ENCODE results near the gene MRPS26. TPM values are rescaled to one million over a fixed set of nuclear protein-coding genes. Genes with fewer than 3 reads are reported as not detected.

The MRPS26 gene
- total and polyA plus RNA-seq, 10 of the 15 experiments (the other 5 are each of a cell fraction or from before 2014, with no cell fraction given), result 3.9 to 95.3 (median 46.5) TPM

DNA sequence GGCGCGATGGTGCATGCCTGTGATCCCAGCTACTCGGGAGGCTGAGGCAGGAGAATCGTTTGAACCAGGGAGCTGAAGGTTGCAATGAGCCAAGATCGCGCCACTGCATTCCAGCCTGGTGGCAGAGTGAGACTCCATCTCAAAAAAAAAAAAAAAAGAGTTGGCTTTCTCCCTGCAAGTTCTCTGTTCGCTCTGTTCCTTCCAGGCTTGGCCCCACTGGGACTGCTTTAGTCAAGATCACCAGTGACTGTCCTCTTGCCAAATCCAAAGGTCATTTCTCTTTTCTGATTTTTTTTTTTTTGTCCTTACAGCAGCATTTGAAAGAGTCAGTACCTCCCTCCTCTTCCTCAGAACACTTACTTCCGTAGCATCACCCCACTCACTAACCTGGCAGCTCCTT, 13.2 kb upstream of the MRPS26 start:
- CTCF ChIA-PET, result no interaction called here
- in situ Hi-C loops (cut with MboI), result no loop called here
- intact Hi-C loops (cut with micrococcal nuclease; ENCODE audit: unreplicated experiment), result no loop called here
- Histone ChIP-seq H3K36me3 (ENCODE audit: control insufficient read depth in 2 of 2, insufficient read depth in 2 of 2, low read length in 1 of 2) (peaks cover 14 to 18% of the 10 kb centered on the region in 2 experiments; a peak in 3 of 4 replicates), H3K79me2 (ENCODE audit: control insufficient read depth, insufficient read depth, low read length) (no peaks in the 10 kb centered on the region), H3K9me3 (replicated peaks; ENCODE audit: control insufficient read depth, insufficient read depth, low read length) (no peaks in the 10 kb centered on the region), H3K4me3 (no peak overlapping the region), H3K27ac (ENCODE audit: control insufficient read depth, insufficient read depth) (no peak overlapping the region), H3K4me1 (ENCODE audit: control insufficient read depth, insufficient read depth, low read length) (no peaks in the 10 kb centered on the region), H4K20me1 (ENCODE audit: control insufficient read depth, insufficient read depth) (no peaks in the 10 kb centered on the region), H2AFZ (ENCODE audit: control insufficient read depth, low read depth, low read length) (no peak overlapping the region), H3K4me2 (ENCODE audit: control insufficient read depth, insufficient read depth) (no peak overlapping the region), H3K9ac (ENCODE audit: control insufficient read depth, insufficient read depth, low read length) (no peak overlapping the region), H3K27me3 (replicated peaks in 1 of 2; ENCODE audit: control insufficient read depth in 2 of 2, insufficient read depth in 2 of 2, low read length in 1 of 2) (no peaks in the 10 kb centered on the region)
- POLR2A ChIA-PET, result no interaction called here
- ATAC-seq (no peak), DNase-seq (ENCODE audit: low read depth, low spot score) (no peak), FAIRE-seq (no peak)
- BruUV-seq (replicated peaks), result no TSS peak
- 95% methylated on average over 8 of the region's 8 CpGs for WGBS (ENCODE audit: insufficient coverage, insufficient replicate concordance, low lambda C conversion rate, missing lambda C conversion rate)
- no peak for TF ChIP-seq POU2F2 (IDR thresholded peaks at IDR 0.05; ENCODE audit: borderline replicate concordance, low read depth, low read length)
- SMC1A ChIA-PET (ENCODE audit: uncharacterized antibody, unreplicated experiment), result no interaction called here
- RAD21 ChIA-PET (ENCODE audit: unreplicated experiment), result no interaction called here

DNA sequence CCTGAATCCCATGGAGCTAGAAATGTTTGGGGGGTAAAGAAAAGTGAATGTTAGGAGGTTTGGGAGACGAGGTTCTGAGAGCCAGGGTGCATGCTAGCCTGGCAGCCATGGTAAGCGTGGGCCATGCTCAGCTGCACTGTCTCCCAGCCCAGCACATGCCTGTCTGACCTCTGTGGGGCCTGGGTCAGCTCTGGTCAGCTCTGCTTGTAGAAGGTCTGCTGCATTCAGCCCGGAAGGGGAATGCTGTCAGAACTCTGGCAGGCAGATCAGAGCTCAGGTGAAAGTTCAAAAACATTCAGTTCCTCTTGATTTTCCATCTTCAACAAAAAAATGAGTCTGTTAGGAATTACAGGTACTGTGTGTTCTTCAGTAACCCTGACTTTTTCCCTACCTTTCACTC, 8.2 kb upstream of the MRPS26 start:
- CTCF ChIA-PET, result no interaction called here
- SMC1A ChIA-PET (ENCODE audit: uncharacterized antibody, unreplicated experiment), result no interaction called here
- TF ChIP-seq NBN (IDR thresholded peaks at IDR 0.05) (no peak), BMI1 (IDR thresholded peaks at IDR 0.05; ENCODE audit: borderline replicate concordance) (no peak), ZBED1 (IDR thresholded peaks at IDR 0.05; ENCODE audit: borderline replicate concordance) (no peak), BCL11A (IDR thresholded peaks at IDR 0.05; ENCODE audit: low read depth, low read length) (no peak), ZNF217 (IDR thresholded peaks at IDR 0.05) (no peak), ZNF592 (IDR thresholded peaks at IDR 0.05) (no peak), CBFB (IDR thresholded peaks at IDR 0.05; ENCODE audit: low read depth) (no peak), IKZF1 (conservative IDR thresholded peaks at IDR 0.05) (no peak), MYB (IDR thresholded peaks at IDR 0.05; ENCODE audit: borderline replicate concordance, low read depth, low read length) (no peak)
- TF ChIP-seq, protein P1, sequence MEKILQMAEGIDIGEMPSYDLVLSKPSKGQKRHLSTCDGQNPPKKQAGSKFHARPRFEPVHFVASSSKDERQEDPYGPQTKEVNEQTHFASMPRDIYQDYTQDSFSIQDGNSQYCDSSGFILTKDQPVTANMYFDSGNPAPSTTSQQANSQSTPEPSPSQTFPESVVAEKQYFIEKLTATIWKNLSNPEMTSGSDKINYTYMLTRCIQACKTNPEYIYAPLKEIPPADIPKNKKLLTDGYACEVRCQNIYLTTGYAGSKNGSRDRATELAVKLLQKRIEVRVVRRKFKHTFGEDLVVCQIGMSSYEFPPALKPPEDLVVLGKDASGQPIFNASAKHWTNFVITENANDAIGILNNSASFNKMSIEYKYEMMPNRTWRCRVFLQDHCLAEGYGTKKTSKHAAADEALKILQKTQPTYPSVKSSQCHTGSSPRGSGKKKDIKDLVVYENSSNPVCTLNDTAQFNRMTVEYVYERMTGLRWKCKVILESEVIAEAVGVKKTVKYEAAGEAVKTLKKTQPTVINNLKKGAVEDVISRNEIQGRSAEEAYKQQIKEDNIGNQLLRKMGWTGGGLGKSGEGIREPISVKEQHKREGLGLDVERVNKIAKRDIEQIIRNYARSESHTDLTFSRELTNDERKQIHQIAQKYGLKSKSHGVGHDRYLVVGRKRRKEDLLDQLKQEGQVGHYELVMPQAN (conservative IDR thresholded peaks at IDR 0.05), result no peak

More for the DNA sequence above, 8.2 kb upstream of the MRPS26 start:
- H3K27me3 ChIP-seq (replicated peaks in 1 of 2; ENCODE audit: control insufficient read depth in 2 of 2, insufficient read depth in 2 of 2, low read length in 1 of 2), result no peaks in the 10 kb centered on the region
- H3K27ac ChIP-seq (ENCODE audit: control insufficient read depth, insufficient read depth), result no peak overlapping the region
- no peak overlapping the region for H2AFZ ChIP-seq (ENCODE audit: control insufficient read depth, low read depth, low read length)
- DNase-seq (ENCODE audit: low read depth, low spot score) (no peak), ATAC-seq (no peak), FAIRE-seq (no peak)
- intact Hi-C loops (cut with micrococcal nuclease; ENCODE audit: unreplicated experiment) (no loop called here), in situ Hi-C loops (cut with MboI) (no loop called here)
- H3K9ac ChIP-seq (ENCODE audit: control insufficient read depth, insufficient read depth, low read length), result no peak overlapping the region
- H3K4me2 ChIP-seq (ENCODE audit: control insufficient read depth, insufficient read depth), result no peak overlapping the region
- peaks cover 18 to 21% of the 10 kb centered on the region in 2 experiments; a peak in 3 of 4 replicates for H3K36me3 ChIP-seq (ENCODE audit: control insufficient read depth in 2 of 2, insufficient read depth in 2 of 2, low read length in 1 of 2)
- RAD21 ChIA-PET (ENCODE audit: unreplicated experiment), result no interaction called here
- H4K20me1 ChIP-seq (ENCODE audit: control insufficient read depth, insufficient read depth), result no peaks in the 10 kb centered on the region; the same call in 1 of the 2 replicates
- no TSS peak for BruUV-seq (replicated peaks)
- POLR2A ChIA-PET, result interaction anchor here (0.5 kb wide), 1 partner anchor 856 kb away, joined by 4 read pairs; no protein-coding TSS in a partner anchor
- H3K9me3 ChIP-seq (replicated peaks; ENCODE audit: control insufficient read depth, insufficient read depth, low read length), result no peaks in the 10 kb centered on the region
- 96% methylated on average over 3 of the region's 3 CpGs for WGBS (ENCODE audit: insufficient coverage, insufficient replicate concordance, low lambda C conversion rate, missing lambda C conversion rate)
- no peaks in the 10 kb centered on the region for H3K4me1 ChIP-seq (ENCODE audit: control insufficient read depth, insufficient read depth, low read length)
- H3K4me3 ChIP-seq, result no peak overlapping the region
- no peaks in the 10 kb centered on the region for H3K79me2 ChIP-seq (ENCODE audit: control insufficient read depth, insufficient read depth, low read length)

All from GM12878 (cell line).